Heart left ventricle (tissue), 13 donors: ENCODE data around the gene CHERP.

Experiments used
- CTCF ChIP-seq, 12 donors: fragments of 200-600 bp; sonication (generic) in 4 of 12; IDR thresholded peaks; one replicate each; pipeline versions ENCODE4 v1.5.0 to v1.8.0; 2018 to 2022; ENCODE audit warnings: antibody characterized with exemption in 12 of 12, mild to moderate bottlenecking in 5 of 12
- POLR2A ChIP-seq, 2 donors: fragments of 450-650 bp; IDR thresholded peaks; one replicate each; pipeline ENCODE4 v1.6.1; 2017; ENCODE audit warnings: antibody characterized with exemption in 2 of 2, mild to moderate bottlenecking in 2 of 2, moderate library complexity in 2 of 2
- donor health status: ischemic (EF 13 %, LVEDD 7.1; RV severe dilation, severe dysfunction).
- donor health status: DM: no; HTN: yes; CAD: no.
- donor health status: DM: no; HTN: no; CAD: no.
- donor health status: ischemic (EF 25% LVEDD 6.9; RV normal size, moderate dysfunction).
- donor health status: ischemic (EF 25% LVEDD 5.7; RV mildly dilated, moderate dysfunction).
- donor health status: ischemic (EF 35%, LVEDD 5.7; RV mildly dilated, moderate dysfunction).
- donor health status: nonischemic (EF 11% LVEDD 7.7; RV severe dilation, severe dysfunction).
- donor health status: DM: yes; HTN: yes; CAD: no.
- donor health status: PGD.
- donor health status: ischemic (EF 29% LVEDD 5.4; RV normal size, mild dysfunction).
- donor health status: nonischemic (EF 23%, LVEDD 6.1; RV moderate dilation, normal function).

GRCh38 chr19:16516381-16516780 lies 25.9 kb downstream of the CHERP start:
- TF ChIP-seq CTCF (IDR thresholded peaks at IDR 0.05), result no peak
- TF ChIP-seq POLR2A (IDR thresholded peaks at IDR 0.05), result no peak
